Neural crest cell (in vitro differentiated cells): ENCODE data around the gene TAPT1. TPM values are rescaled to one million over a fixed set of nuclear protein-coding genes. Genes with fewer than 3 reads are reported as not detected.

Source experiments
- DNase-seq: peaks from one replicate; pipeline ENCODE4 v3.0.0; 2021; ENCODE audit warnings: low read depth, mixed read lengths, low spot score
- H3K27ac Mint-ChIP-seq: one replicate; pipeline ENCODE4 v1.8.0; 2021; ENCODE audit warnings: mild to moderate bottlenecking, mixed read lengths; ENCODE audit not compliant: unreplicated experiment
- H3K27me3 Mint-ChIP-seq: 2 replicates; pipeline ENCODE4 v1.8.0; 2021; ENCODE audit warnings: low read depth, mild to moderate bottlenecking, mixed read lengths
- H3K36me3 Mint-ChIP-seq: 2 replicates; pipeline ENCODE4 v1.8.0; 2021; ENCODE audit warnings: low read depth, mild to moderate bottlenecking, mixed read lengths
- H3K4me1 Mint-ChIP-seq: 2 replicates; pipeline ENCODE4 v1.8.0; 2021; ENCODE audit warnings: mixed read lengths
- H3K4me3 Mint-ChIP-seq: one replicate; pipeline ENCODE4 v1.8.0; 2021; ENCODE audit warnings: mild to moderate bottlenecking, mixed read lengths
- H3K9me3 Mint-ChIP-seq: 2 replicates; pipeline ENCODE4 v1.8.0; 2021; ENCODE audit warnings: mixed read lengths
- total RNA-seq: library from RNA; stranded (reverse); gene quantifications from 2 replicates; pipeline ENCODE4 v1.2.1, GENCODE V29; 2021
- TF ChIP-seq, protein P1 (sequence below): fragments of 200-600 bp; sonication (generic); conservative IDR thresholded peaks from 2 replicates; pipeline ENCODE4 v1.5.0; 2021; ENCODE audit warnings: antibody characterized with exemption, mild to moderate bottlenecking

TAPT1 gene
- total RNA-seq, 1 donor from 2014 or later, result 18.1 TPM

DNA sequence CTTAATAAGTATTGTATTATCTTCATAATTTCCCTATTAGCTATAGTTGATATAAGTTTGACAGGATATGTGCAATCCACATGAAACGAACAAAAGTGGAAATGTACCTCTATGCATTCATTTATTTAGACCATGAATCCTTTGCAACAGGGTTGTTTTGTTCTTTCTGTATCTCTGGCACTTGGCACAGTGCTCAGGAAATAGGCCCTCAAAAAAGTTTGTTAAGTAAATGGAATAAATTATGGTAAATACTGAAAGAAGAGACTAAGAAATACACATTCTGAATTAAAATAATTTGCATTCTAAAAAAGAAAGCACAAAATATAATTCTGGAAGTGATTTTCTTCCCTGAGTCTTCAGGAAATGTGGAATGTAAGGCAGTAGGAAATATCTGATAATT, 39.3 kb downstream of the TAPT1 start:
- Mint-ChIP-seq H3K27me3 (no peaks in the 10 kb centered on the region), H3K4me3 (no peak overlapping the region), H3K27ac (no peak overlapping the region), H3K36me3 (peaks cover 9% of the 10 kb centered on the region), H3K9me3 (no peaks in the 10 kb centered on the region), H3K4me1 (no peaks in the 10 kb centered on the region)
- DNase-seq, result no peak
- TF ChIP-seq, protein P1, sequence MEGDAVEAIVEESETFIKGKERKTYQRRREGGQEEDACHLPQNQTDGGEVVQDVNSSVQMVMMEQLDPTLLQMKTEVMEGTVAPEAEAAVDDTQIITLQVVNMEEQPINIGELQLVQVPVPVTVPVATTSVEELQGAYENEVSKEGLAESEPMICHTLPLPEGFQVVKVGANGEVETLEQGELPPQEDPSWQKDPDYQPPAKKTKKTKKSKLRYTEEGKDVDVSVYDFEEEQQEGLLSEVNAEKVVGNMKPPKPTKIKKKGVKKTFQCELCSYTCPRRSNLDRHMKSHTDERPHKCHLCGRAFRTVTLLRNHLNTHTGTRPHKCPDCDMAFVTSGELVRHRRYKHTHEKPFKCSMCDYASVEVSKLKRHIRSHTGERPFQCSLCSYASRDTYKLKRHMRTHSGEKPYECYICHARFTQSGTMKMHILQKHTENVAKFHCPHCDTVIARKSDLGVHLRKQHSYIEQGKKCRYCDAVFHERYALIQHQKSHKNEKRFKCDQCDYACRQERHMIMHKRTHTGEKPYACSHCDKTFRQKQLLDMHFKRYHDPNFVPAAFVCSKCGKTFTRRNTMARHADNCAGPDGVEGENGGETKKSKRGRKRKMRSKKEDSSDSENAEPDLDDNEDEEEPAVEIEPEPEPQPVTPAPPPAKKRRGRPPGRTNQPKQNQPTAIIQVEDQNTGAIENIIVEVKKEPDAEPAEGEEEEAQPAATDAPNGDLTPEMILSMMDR, result no peak

DNA sequence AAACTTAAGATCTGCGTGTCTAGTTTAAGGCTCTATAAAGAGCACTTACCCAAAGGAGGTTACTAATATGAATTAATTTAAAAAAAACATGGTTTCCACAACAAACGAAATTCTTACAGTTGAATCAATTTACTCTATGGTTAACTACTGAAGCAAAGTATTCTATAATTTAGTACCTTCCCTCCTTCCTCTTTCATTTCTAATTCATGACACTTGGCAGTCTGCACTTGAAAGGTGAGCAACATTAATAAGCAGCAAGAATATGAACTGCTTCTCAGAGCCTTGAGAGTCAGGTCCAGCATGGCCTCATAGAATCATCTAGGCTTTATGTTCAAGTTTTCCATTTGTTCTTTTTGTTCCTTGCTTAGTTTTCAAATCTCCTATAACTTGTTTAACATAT, 42.7 kb downstream of the TAPT1 start:
- H3K27ac Mint-ChIP-seq, result no peak overlapping the region
- no peaks in the 10 kb centered on the region for H3K27me3 Mint-ChIP-seq
- TF ChIP-seq, protein P1, result no peak
- no peak overlapping the region for H3K4me3 Mint-ChIP-seq
- H3K36me3 Mint-ChIP-seq, result no peaks in the 10 kb centered on the region
- H3K4me1 Mint-ChIP-seq, result no peaks in the 10 kb centered on the region
- no peaks in the 10 kb centered on the region for H3K9me3 Mint-ChIP-seq
- no peak for DNase-seq

DNA sequence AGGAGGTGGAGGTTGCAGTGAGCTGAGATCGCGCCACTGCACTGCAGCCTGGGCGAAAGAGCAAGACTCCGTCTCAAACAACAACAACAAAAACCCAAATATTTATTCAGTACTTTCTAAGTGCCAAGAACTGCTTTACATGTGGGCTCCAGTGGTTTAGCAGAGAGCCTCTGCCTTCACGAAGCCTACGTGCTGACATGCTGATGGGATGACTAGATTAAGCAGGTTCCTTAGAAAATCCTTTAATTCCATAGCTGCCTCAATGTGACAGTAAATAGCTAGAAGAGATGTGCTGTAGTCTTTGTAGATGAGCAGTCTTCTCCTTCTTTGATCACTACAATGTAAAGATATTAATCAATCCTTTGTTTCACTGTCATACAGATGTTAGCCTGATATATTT, 49.6 kb downstream of the TAPT1 start:
- Mint-ChIP-seq H3K27me3 (no peaks in the 10 kb centered on the region), H3K9me3 (no peaks in the 10 kb centered on the region), H3K27ac (no peak overlapping the region), H3K36me3 (no peaks in the 10 kb centered on the region), H3K4me3 (no peak overlapping the region), H3K4me1 (no peaks in the 10 kb centered on the region)
- DNase-seq, result no peak
- TF ChIP-seq, protein P1, result no peak

DNA sequence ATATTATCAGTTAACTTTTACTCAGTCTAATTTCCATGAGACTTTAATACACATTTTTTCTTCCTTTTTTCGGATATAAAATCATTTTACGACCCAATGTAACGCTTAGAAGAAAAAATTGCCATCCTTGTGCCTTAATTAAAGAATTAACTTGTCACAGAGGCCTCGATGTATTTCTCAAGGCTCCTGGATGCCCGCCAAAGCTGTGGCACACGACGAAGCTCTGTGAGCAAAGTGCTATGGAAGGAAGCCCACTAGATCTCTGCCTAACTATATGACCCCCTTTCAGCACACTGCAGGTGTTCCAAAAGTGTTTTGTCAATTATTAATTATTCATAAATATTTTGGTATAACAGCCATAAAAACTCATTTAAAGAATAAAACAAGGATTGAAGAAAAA, 54.4 kb downstream of the TAPT1 start:
- H3K36me3 Mint-ChIP-seq, result peaks cover 10% of the 10 kb centered on the region
- TF ChIP-seq, protein P1, result no peak
- no peaks in the 10 kb centered on the region for H3K9me3 Mint-ChIP-seq
- H3K27me3 Mint-ChIP-seq, result no peaks in the 10 kb centered on the region
- DNase-seq, result no peak
- no peak overlapping the region for H3K27ac Mint-ChIP-seq
- no peaks in the 10 kb centered on the region for H3K4me1 Mint-ChIP-seq
- H3K4me3 Mint-ChIP-seq, result no peak overlapping the region

DNA sequence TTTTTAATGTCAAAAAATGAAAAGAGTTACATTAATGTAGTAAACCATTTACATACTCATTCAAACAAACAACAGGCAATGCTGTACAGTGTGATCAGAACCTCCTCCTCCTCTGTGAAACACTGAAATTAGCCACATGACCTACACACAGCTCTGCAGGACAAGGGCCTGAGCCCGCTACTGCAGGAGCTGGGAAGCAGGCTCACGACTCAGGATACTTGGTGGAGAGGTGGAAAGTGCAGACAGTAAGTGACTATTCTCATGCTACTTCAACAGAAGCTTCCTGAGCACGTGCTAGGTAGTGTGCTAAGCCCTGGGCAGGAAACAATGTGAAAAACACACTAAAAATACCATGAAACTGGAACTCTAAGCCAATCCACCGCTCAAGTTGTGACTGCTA, 56.8 kb downstream of the TAPT1 start:
- TF ChIP-seq, protein P1, result no peak
- Mint-ChIP-seq H3K4me1 (no peaks in the 10 kb centered on the region), H3K4me3 (no peak overlapping the region), H3K27me3 (no peaks in the 10 kb centered on the region), H3K36me3 (peaks cover 27% of the 10 kb centered on the region), H3K27ac (no peak overlapping the region), H3K9me3 (no peaks in the 10 kb centered on the region)
- no peak for DNase-seq
